ENCODE results near the gene KIF13A.

DNA sequence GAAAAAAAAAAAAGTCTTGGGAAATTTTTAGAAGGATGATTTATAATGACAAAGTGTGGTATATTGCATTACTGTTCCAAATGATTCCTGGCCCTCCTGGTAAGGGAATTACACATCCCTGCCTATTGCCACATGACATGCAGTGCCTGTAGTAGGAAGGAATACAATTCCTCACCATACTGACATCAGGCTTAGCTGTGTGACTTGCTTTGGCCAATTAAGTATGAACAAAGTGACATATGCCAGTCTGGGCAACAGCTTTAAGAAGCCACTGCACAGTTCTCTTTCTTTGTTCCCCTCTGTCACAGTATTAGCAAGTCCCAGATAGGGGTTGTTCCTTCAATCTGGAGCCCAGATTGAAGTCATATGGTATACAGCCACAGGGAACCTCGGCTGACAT is 100.5 kb downstream of the KIF13A start:
- TF ChIP-seq, protein P1, sequence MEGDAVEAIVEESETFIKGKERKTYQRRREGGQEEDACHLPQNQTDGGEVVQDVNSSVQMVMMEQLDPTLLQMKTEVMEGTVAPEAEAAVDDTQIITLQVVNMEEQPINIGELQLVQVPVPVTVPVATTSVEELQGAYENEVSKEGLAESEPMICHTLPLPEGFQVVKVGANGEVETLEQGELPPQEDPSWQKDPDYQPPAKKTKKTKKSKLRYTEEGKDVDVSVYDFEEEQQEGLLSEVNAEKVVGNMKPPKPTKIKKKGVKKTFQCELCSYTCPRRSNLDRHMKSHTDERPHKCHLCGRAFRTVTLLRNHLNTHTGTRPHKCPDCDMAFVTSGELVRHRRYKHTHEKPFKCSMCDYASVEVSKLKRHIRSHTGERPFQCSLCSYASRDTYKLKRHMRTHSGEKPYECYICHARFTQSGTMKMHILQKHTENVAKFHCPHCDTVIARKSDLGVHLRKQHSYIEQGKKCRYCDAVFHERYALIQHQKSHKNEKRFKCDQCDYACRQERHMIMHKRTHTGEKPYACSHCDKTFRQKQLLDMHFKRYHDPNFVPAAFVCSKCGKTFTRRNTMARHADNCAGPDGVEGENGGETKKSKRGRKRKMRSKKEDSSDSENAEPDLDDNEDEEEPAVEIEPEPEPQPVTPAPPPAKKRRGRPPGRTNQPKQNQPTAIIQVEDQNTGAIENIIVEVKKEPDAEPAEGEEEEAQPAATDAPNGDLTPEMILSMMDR (IDR thresholded peaks at IDR 0.05), result no peak
- TF ChIP-seq POLR2A (IDR thresholded peaks at IDR 0.05), result no peak
